Fibroblast of skin of right quadriceps (primary cell): ENCODE data around the gene TBC1D32.
"Not testable (repeated sequence)": the region's sequence is repeated elsewhere in the genome, so short reads cannot be mapped to it uniquely, and the experiment has no call there.

Experiments used
- DNase-seq: peaks from one replicate; pipeline ENCODE4 v3.0.0-alpha.2; 2013

TBC1D32 gene

DNA sequence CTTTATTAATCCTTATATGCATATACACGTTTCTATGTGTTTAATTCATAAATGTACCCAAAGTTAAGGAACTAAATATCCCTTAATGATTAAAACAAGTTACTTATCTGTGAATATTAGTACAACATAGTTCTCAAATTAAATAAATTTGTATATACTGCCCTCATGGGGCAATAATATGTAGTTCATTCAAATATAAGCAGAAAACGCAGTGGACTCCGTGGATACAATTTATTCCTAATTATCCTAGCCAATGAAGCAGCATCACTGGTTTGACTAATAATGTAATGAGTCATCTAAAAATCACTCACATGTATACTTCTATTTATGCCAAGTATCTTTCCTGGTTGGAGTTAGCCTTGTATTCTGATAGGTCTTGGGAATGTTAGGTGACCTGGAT is 111.6 kb downstream of the TBC1D32 start:
- peak; percentile 59 for DNase-seq

DNA sequence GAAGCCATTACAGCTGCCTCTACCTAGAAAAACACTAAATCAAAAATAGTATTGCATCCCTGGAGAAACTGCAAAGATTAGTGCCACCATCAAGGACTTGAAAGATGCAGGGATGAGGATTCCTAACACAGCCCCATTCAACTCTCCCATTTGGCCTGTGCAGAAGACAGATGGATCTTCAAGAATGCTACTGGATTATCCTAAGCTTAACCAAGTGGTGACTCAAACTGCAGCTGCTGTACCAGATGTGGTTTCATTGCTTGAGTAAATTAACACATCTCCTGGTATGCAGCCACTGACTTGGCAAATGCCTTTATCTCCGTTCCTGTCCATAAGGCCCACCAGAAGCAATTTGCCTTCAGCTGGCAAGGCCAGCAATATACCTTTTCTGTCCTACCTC is 117.4 kb downstream of the TBC1D32 start:
- DNase-seq, result peak; percentile 47

DNA sequence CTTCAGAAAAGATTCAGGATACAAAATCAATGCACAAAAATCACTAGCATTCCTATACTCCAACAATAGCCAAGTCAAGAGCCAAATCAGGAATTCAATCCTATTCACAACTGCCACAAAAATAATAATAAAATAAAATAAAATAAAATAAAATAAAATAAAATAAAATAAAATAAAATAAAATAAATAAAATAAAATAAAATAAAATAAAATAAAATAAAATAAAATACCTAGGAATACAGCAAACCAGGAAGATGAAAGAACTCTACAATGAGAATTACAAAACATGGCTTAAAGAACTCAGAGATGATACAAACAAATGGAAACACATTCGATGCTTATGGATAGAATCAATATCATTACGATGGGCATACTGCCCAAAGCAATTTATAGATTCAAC is 120.9 kb downstream of the TBC1D32 start:
- DNase-seq, result not testable (repeated sequence)

DNA sequence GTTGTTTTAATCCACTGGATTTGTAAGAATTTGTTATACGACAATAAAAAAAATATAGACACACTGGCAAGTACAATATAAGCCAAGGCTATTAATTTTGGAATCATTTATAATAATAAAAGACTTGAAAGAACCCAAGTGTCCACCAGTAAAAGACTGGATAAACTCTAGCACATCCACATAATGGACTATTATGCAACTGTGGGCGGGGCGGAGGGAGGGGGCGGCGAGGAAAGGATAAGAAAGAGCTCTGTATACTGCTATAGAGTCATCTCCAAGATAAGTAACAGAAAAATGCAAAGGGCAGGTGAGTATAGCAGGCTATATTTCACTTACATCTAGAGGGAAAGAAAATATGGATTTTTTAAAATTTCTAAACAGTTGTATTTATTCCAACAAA is 123.3 kb downstream of the TBC1D32 start:
- DNase-seq, result no peak

DNA sequence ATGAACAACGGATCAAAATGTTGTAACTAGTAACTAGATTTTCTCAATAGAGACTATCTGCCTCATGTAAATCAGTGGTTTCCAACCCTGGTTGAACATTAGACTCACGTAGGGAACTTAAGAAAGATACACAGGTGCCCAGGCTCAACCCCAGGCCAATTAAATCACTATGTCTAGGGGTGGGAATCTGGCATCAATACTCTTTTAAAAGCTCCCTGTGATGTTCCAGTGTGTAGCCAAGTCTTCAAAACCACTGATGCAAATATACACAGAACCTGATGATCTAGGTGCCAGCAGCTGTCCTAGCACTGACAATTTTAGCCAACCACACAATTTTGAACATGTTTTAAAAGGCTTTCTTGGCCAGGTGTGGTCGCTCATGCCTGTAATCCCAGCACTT is 128.7 kb downstream of the TBC1D32 start:
- DNase-seq, result no peak

DNA sequence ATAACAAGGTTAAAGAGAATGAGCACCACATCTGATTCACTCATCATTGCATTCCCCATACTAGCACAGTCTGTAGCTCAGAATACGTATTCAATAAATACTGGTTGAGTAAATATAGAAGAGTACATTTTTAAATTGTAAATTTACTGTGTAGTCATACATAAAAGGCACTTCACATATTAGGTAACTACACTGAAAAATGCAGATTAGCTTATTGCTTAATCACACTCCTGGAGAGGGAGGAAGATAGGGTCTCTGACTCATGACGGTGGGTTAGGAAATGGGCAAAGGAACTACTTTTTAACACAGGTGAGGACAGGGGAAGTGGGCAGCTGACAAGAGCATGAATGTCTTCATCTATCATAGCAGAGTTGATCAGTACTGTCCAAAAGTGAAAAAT is 133.2 kb downstream of the TBC1D32 start:
- peak; percentile 1 for DNase-seq

DNA sequence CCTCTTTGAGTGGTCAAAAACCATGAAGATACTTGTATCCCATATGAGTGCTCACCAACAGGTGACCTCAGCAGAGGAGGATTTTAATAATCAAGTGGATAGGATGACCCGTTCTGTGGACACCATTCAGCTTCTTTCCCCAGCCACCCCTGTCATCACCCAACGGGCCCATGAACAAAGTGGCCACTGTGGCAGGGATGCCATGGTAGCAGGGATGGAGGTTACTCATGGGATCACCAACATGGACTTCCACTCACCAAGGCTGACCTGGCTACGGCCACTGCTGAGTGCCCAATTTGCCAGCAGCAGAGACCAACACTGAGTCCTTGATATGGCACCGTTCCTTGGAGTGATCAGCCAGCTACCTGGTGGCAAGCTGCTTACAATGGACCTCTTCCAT is 138.2 kb downstream of the TBC1D32 start:
- DNase-seq, result not testable (repeated sequence)

DNA sequence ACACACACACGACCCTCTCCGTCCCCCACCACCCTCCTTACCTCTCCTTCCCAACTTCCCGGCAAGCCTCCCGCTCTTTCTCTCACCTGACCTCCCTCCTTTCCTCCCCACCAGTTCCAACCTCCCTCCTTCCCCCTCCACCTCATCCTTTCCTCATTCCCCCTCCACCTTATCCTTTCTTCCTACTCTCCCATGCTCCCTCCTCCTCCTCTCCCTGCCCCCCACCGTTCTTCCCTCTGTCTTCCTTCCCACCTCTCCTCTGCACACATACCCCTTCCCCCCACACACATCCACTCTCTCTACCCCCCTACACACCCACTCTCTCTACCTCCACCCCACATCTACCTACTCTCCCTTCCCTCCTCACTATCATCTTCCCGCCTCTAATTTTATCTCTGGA is 144.2 kb downstream of the TBC1D32 start:
- no peak for DNase-seq

DNA sequence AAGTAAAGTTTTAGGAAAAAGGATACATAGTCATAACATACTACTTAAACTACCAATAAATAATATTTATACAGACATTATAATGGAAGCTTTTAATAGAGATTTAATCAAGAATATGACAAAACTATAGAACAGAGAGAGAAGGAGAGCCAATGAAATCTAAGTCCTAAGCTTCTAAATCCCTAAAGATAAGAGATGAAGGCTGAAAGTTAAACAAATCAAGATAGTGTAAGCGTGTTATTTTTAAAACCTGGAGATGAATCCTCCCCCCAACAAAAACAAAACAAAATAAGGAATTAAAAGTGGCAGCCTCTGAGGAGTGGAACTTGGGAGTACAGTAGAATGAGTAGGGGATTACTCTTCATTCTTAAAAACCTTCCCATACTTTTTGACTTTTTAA is 145.9 kb downstream of the TBC1D32 start:
- DNase-seq, result no peak

DNA sequence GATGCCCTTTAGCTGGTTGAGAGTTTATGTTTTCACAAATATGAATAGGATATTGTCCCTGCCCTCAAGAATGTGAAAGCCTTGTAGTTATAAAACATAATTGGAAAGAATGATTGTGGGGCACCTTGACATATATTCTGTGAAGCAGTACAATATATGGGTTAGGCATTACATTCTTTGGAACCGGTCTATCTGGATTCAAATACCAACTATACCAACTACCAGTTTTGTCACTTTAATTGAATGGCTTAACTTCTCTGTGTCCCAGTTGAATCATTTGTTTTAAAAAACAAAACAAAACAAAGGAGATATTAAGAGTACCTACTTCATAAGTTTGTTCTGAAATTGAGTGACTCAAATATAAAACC is 146.5 kb downstream of the TBC1D32 start:
- DNase-seq, result no peak

DNA sequence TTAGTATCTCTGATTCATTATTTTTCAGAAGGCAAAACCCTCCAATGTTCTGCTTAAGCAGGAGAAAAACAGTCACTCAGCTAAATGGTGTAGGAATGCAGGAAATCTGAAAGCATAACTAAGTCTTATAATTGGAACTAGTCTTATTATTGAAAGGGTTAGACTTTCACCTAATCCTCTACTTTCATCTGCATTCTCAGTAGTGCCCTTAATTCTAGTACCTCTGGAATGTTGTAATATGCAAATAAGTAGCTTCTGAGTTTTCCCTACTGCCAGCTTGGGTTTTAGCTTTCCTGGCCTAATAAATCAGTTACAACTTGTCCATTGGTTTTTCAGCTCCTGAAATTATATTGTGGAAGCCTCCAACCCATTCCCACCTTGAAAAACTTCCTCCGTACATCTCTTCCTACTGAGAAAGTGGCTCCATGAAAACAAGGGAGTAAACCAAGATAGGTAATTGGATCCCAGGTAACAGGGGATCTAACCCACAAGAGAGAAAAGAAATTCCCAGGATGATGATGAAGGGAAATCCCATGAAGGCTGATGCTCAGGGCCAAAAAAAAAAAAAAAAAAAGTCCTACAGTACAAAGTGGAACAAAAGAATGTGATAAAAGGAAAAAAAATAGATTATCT is 147.0 kb downstream of the TBC1D32 start:
- DNase-seq, result no peak

DNA sequence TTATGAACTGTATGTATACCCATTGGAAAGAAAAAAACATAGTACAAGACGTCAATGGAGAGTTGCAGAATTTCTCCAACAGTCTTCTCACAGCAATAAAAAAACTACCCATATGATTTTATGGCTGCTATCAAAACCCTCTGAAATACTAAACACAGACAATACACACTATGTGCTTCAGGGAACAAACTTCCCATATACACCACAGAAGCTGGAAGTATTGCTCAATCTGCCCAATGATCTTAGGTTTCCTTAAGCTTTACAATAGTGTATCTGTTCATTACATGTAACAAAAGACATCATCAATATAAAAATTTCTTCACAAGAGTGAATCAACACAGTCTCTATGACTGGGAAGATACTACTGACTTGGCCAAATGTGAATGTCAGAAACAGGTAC is 150.5 kb downstream of the TBC1D32 start:
- DNase-seq, result no peak

DNA sequence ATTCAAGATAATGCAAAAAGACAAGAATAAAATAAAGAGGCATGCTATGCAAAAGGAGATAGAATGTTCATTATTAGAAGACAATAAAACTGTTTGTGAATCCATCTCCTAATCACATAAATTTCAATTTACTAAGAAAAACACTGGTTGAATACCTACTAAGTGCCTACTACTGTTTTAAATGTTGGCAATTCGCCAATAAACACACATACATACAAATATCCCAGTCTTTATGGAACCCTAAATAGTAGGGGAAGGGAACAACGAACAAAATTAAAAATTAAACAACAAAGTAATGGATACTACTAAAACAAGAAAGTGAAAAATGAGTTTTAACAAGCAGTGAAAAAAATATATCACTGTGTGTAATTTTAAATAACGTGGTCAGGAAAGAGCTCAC is 158.5 kb downstream of the TBC1D32 start:
- no peak for DNase-seq

DNA sequence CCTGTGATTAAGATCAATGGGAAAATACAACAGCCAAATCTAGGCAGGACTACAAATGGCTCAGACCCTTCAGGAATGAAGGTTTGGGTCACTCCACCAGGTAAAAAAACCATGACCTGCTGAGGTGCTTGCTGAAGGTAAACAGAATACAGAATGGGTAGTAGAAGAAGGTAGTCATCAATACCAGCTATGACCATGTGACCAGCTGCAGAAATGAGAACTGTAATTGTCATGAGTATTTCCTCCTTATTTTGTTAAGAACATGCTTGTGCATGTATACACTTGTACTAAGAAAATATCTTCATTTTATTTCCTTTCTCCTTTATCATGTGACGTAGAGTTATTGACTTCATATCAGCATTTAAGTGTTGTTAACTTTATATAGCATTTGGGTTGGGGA is 161.8 kb downstream of the TBC1D32 start:
- not testable (repeated sequence) for DNase-seq

DNA sequence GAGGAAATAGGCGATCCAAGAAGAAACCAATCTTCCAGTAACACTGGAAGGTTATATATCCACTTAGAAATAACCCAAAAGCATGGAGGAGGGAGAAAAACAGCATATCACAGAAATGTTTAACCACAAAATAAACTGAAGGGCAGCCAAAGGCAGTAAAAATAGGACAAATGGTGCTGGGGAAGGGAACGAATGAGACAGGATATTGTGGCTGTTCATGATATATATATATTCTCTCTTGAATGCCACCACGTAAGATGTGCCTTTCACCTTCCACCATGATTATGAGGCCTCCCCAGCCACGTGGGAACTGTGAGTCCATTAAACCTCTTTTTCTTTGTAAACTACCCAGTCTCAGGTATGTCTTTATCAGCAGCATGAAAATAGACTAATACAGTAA is 162.4 kb downstream of the TBC1D32 start:
- DNase-seq, result no peak

DNA sequence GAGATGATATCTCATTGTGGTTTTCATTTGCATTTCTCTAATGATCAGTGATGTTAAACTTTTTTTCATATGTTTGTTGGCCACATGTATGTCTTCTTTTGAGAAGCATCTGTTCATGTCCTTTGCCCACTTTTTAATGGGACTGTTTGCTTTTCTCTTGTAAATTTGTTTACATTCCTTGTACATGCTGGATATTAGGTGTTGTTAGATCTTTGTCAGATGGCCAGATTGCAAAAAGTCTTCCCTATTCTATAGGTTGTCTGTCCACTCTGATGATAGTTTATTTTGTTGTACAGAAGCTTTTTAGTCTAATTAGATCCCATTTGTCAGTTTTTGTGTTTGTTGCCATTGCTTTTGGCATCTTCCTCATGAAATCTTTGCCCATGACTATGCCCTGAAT is 172.4 kb downstream of the TBC1D32 start:
- DNase-seq, result no peak

DNA sequence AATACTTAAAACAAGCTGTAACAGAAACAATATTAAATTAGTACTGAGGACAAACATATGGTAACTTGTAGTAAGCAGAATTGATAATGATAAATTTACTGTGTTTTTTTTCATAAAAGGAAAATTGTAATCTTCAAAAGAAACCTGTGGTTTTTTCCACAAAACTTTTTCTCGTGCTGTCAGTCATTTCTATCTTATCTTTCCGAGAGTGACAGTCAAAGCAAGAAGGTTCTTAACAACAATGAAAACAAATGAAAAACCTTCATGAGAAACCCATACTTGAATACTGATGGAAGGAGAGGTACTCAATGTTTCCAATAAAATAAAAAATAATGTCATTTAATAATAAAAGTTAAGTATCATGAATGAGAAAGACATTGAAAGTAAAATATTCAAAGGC is 174.0 kb downstream of the TBC1D32 start:
- DNase-seq, result no peak

DNA sequence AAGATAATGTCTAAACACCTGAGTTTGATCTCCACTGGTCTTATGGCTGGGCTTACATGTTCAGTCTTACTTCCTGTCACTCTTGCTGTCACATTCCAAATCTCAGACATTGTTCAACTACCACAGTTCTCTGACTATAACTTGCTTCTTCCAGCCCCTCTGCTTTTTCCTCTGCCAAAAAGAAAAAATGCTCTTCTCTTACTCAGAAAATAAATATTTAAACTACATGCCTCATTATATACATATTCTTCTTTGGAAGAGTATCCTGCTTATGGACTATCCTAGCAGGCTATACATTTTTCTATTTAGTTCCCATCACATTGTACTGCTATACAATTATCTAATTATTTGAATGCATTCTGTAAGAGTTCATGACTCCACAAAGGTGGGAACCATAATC is 175.4 kb downstream of the TBC1D32 start:
- DNase-seq, result no peak

DNA sequence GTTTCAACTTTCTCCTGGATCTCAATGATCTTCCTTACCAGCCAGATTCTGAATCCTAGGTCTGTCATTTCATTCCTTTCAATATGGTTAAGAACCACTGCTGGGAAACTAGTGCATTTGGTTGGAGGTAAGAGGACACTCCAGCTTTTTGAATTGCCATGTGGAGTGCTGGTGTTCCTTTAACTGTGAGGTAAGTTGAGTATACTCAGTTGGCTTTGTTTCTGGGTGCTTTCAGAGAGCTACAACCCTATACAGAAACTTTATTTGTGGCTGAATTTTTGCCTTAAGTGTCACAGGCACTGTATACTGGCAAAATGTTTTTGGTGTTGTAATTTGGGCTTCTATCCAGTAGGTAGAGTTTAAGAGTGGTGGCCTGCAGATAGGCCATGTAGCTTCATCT is 175.8 kb downstream of the TBC1D32 start:
- DNase-seq, result no peak

DNA sequence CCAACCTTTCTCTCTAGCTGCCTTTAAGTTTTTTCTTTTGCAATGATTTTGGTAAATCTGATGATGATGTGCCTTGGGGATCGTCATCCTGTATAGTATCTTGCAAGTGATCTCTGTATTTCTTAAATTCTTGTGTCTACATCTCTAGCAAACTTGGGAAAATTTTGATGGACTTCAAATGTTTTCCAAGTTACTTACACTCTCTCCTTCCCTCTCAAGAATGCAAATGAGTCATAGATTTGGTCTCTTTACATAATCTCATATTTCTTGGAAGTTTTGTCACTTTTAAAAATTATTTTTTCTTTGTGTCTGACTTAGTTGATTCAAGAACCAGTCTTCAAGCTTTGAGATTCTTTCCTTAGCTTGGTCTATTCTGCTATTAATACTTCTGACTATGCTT is 176.4 kb downstream of the TBC1D32 start:
- DNase-seq, result peak; percentile 31

DNA sequence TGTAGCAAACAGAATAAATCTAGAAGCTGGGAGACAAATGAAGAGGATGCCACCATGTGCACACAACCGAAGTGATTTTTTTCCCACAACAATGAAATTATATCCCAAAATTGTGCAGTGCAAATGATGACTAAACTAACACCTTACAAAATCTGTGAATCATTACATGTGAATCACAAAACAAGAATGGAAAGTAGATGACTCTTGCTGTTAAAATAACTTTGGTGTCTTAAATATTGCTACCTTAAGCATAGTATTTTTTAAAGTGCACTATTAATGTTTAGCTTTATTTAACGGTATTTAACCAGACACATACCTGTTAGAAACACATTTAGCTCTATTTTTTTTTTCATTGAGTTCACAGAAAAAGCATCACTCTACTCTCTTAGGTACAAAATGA is 190.8 kb downstream of the TBC1D32 start:
- no peak for DNase-seq

DNA sequence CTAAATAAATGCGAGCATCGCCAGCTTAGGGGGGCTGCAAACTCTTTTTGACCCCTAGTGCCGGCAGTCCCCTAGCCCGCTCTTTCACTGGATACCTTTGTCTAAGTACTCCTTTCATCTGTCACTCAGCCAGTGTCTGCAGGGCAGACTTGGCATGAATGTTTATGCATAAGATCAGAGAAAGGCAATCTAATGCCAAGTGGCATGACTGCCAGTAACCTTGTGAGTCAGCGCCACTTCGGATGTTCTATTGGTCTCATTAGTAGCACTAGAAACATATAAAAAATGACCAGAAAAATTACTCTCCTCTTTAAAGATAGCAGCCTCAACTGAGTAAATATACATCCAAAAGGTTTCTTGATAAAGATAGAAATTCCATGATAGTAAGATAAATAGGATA is 192.2 kb downstream of the TBC1D32 start:
- no peak for DNase-seq

DNA sequence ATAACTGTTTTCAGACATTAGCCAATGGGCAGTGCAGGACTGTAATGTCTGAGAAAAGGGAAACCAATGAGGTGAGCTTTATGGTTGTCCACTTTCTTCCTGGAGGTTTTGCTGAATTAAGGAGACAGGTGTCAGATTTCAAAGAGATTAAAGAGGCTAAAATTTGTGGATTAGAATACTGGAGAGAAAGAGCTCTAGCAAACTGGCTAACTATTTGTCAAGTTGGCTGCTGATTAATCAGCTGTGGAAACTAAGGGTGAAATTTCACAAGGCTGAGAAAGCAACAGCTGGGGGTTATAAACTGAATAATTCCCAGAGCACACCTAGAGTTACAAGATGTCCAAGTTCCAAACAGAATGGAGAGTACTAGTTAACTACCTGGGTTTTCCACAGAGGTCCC is 198.9 kb downstream of the TBC1D32 start:
- DNase-seq, result no peak

DNA sequence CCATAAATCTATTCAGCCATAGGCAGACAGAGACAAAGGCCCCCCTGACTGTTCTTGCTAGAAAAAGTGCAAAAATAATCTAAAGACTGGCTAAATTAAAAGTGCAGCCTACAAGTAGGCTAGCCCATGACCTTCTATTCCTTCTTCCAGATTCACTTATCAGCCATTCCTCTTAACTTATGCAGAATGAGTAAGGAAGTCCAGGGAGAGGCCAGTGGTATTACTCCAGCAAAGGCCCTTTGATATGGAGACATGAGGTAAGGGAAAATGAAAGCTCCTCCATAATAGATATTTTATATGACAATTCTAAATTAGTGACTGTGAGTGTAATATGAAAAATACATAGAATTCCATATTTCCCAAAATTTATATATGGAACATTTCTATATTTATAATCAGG is 199.4 kb downstream of the TBC1D32 start:
- no peak for DNase-seq

DNA sequence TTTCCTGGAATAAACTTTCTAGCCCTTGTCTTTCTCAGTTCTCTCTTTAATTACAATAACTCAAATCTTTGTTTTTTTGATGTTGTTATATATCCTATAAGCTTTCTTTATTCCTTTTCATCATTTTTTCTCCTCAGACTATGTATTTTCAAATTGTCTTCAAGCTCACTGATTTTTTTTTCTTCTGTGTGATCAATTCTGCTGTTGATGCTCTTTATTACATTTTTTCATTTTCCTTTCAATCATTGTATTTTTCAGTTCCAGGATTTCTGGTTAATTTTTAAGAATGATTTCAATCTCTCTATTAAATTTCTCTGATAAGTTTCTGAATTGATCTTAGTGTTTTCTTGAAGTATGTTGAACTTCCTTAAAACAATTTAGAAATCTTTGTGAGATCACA is 209.7 kb downstream of the TBC1D32 start:
- DNase-seq, result no peak

DNA sequence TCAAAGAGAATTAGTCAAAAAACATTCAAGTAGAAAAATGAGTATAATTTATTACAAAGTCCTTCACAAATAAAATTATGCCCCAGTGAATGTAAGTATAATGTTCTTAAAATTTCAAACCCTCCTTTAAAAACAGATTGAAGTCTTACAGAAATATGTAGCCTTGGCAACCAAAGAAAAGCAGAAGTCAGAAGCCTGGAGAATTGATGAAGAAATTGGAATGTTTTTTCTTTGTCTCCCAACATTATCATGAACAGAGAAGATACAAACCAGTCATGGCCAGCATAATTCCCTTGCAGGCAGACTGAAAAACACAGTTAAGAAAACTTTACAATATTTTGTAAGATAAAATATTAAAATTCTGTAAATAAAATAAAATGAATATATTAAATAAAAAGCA is 221.9 kb downstream of the TBC1D32 start:
- no peak for DNase-seq
